GM12801 (cell line): ENCODE data around the gene ZNG1C.
"Not testable (repeated sequence)": the region's sequence is repeated elsewhere in the genome, so short reads cannot be mapped to it uniquely, and the experiment has no call there.

Experiments used
- CTCF ChIP-seq: IDR thresholded peaks from one replicate; pipeline ENCODE4 v1.5.1; 2011; ENCODE audit warnings: control low read depth; ENCODE audit not compliant: insufficient read length; ENCODE audit errors: extremely low read depth

Gene ZNG1C

GRCh38 chr9:68241683-68242082, at the start of gene ZNG1C:
Gene ZNG1C, plus strand, starts transcription at chr9:68241983. Its CDS starts 49 bp downstream, at chr9:68242032.
- TF ChIP-seq CTCF, result not testable (repeated sequence)

- TF ChIP-seq CTCF, result not testable (repeated sequence)
Measured at GRCh38 chr9:68302567-68302966, 60.8 kb downstream of the ZNG1C start, which contains the start of gene FOXD4L3. Gene FOXD4L3, plus strand, starts transcription at chr9:68302867. Its CDS starts 85 bp downstream, at chr9:68302952.
